HG03135 (cell line): Measurements from ENCODE around the gene ZC3HAV1L.
A peak's percentile ranks its signal among the peaks of the same experiment; 100 is the strongest.
"Not testable (repeated sequence)": the region's sequence is repeated elsewhere in the genome, so short reads cannot be mapped to it uniquely, and the experiment has no call there.

Experiments used
- ATAC-seq: cut with Tn5 transposase; IDR thresholded peaks from one replicate; pipeline ENCODE4 v1.9.1; 2021; ENCODE audit warnings: mild to moderate bottlenecking, moderate library complexity; ENCODE audit not compliant: unreplicated experiment

ZC3HAV1L gene

GRCh38 chr7:139023076-139023475, 12.8 kb downstream of the ZC3HAV1L start:
- no peak for ATAC-seq

- ATAC-seq = no peak
Measured at GRCh38 chr7:139022286-139022685, 13.6 kb downstream of the ZC3HAV1L start.

GRCh38 chr7:139018910-139019309, 16.9 kb downstream of the ZC3HAV1L start:
- ATAC-seq = no peak

- peak; percentile 73 for ATAC-seq
Measured at GRCh38 chr7:139016931-139017511, 18.8 kb downstream of the ZC3HAV1L start.

GRCh38 chr7:139011373-139011772, 24.5 kb downstream of the ZC3HAV1L start:
- no peak for ATAC-seq

GRCh38 chr7:139004321-139005090, 31.3 kb downstream of the ZC3HAV1L start:
- ATAC-seq = no peak

GRCh38 chr7:138999414-138999813, 36.4 kb downstream of the ZC3HAV1L start:
- no peak for ATAC-seq

GRCh38 chr7:138992052-138992531, 43.8 kb downstream of the ZC3HAV1L start:
- no peak for ATAC-seq

GRCh38 chr7:138987686-138988085, 48.2 kb downstream of the ZC3HAV1L start:
- no peak for ATAC-seq

- ATAC-seq = no peak
Measured at GRCh38 chr7:138982204-138982623, 53.6 kb downstream of the ZC3HAV1L start.

- peak; percentile 87 for ATAC-seq
Measured at GRCh38 chr7:138981332-138982203, 54.3 kb downstream of the ZC3HAV1L start, which contains the start of gene KIAA1549. TSS of gene KIAA1549 (minus strand) at chr7:138981389. CDS start at chr7:138981269, 120 bp downstream.

- peak; percentile 34 for ATAC-seq
Measured at GRCh38 chr7:138980563-138981291, 55.1 kb downstream of the ZC3HAV1L start.

- no peak for ATAC-seq
Measured at GRCh38 chr7:138979988-138980562, 55.8 kb downstream of the ZC3HAV1L start.

- ATAC-seq = no peak
Measured at GRCh38 chr7:138979226-138979979, 56.4 kb downstream of the ZC3HAV1L start.

GRCh38 chr7:138978541-138979184, 57.2 kb downstream of the ZC3HAV1L start:
- ATAC-seq = no peak

GRCh38 chr7:138976161-138976560, 59.7 kb downstream of the ZC3HAV1L start:
- not testable (repeated sequence) for ATAC-seq
